NOMO-1 treated with DMSO at 0.1 percent for 48 hours (cell line): ENCODE results near the gene FNDC11.

ENCODE experiments used
- DNase-seq: peaks from one replicate; lab custom pipeline; 2025; ENCODE audit not compliant: unreplicated experiment; lab: John Stamatoyannopoulos, UW

FNDC11 gene

DNA sequence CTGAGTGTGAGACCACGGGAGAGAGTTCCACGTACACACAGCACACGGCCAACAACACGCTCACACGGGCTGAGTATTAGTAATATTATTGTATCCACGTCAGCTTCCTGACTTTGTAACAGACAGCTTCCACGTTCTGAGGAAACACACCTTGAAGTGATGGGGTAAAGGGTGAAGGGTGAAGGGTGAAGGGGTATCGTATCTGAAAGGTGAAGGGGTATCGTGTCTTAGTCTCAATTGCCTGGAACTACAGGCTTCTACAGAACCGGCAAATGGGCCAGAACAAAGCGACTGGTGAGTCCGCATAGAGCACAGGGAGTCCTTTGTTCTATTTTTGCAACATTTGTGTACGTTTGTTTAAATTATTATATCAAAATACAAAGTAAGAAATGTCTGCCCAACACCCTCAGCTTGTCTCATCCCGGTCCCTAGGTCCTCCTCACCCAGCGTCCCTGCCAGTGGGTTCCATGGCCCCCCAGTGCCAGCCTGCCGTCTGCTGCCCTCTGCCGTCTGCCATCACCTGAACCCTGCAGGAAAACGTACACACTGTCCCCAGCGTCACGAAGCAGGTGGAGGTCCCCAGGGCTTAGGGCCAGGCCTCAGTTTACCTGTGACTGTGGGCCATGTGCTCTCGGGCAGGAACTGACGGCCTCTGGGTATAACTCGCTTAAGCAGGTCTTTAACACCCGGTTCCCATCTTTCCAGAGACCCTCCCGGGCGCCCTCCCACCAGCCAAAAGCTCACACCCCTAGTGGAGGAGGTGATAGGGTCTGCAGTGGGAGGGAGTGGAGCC, 24.5 kb downstream of the FNDC11 start:
- no peak for DNase-seq

DNA sequence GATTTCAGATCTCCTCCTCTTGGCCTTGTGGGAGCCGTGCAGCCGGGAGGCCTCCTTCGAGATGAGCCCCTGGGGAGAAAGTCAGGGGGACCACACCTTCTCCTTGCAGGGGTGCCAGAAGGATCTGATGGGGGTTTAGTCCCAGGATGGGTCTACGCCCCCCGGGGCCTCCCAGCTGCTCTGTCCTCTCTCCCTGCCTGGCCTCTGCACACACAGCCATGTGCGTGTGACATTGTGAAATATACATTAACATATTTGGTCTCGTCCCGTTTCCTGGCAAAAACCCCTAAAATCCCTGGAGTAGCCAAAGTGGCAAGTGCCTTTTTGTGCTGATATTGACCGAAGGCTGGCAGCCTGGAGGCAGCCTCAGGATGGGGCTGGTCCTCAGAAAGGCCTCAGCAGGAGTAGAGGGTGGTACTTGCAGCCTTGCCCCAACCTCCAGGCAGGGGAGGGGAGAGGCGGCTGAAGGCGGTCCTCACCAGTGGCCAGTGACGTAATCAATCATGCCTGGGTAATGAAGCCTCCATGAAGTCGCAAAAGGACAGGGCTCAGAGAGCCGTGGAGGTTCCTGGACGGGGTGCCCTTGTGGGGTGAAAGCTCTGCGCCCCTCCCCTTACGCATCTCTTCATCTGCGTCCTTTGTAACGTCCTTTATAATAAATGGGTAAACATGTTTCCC, 25.2 kb downstream of the FNDC11 start:
- peak; percentile 30 for DNase-seq

DNA sequence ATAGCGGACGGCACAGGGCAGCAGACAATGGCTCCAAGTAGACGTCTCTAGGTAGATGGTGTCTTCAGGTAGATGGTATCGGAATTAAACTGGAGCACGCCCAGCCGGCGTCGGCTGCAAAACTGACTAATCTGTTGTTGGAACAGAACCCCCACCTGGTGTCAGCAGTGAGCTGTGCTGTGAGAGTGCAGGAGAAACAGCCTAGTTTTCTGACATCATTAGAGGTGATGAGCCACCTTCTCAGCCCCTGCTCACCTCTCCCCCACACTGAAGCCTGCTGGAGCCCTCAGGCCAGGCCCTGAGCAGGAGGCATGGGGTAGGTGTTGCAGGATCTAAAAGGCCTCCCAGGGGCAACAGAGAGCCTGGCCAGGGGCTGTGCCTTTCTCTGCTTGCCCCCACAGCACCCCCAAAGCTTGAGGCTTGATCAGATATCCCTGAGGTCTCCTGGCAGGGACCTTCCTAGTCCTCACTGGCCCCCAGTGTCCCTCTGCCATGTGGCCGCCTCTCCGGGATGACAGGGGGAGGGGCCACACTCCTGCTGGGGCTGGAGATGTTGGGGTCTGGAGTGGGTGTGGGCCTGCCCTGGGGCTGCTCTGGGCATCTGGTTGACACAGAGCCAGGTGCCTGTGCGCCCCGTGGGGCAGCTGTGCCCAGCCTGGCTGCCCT, 27.0 kb downstream of the FNDC11 start:
- DNase-seq, result peak; percentile 46

DNA sequence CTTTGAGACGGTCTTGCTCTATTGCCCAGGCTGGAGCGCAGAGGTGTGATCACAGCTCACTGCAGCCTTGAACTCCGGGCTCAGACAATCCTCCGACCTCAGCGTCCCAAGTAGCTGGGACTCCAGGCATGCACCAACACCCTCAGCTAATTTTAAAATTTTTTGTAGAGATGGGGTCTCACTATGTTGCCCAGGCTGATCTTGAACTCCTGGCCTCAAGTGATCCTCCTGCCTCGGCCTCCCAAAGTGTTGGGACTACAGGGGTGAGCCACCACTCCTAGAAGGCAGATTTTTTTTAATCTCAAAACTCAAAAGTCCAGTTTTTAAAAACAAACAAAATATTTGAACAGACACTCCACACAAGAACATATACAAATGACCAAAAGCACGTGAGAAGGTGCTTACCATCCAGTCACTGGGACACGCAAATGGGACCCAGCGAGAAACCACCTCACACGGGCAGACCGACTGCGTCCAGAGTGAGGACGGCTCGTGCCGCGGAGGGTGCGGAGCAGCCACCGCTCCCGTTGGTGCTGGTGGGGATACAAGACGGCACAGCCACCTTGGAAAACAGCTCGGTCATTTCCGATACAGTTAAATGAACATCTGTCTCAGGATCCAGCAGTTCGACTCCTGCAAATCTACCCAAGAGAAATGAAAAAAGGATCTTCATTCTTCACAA, 28.6 kb downstream of the FNDC11 start:
- DNase-seq, result no peak

DNA sequence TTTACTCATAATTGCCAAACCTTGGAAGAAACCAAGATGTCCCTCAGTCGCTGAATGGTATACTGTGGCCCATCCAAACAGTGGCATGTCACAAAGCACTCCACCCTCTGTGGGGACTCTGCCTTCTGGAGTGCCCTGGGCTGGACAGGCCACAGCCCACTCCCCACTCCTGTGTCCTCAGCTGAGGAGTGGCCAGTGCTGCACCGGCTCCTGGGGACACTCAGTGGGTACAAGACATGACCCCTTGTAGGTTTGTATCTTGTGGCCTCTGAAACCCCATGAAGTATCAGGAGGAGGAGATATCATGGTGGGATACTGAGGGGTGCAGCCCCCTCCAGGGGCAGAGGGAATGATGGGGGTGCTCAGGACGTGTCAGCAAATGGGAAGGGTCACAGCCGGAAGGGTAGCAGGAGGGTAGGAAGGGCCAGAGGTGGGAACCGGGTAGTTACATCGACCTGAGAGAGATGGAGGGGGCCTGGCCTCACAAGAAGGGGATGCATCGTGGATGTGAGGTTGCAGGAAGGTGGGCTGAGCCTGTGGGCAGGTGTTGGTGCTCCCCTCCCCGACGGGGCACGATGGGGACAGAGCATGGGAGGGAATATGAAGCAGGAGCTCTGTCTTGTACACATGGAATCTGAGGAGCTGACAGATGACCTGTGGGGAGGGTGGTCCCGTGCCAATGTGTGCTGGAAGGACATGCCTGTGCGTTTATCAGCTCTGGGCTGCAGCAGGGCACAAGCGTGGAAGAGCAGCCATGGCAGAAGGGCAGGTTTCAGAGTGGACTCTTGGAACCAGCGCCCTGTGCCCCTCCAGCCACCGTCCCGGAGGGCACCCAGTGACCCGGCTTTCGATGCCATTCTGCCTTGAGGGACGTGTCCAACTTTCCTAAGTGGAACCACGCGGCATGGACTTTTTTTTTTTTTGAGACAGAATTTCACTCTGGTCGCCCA, 31.9 kb downstream of the FNDC11 start:
- no peak for DNase-seq

DNA sequence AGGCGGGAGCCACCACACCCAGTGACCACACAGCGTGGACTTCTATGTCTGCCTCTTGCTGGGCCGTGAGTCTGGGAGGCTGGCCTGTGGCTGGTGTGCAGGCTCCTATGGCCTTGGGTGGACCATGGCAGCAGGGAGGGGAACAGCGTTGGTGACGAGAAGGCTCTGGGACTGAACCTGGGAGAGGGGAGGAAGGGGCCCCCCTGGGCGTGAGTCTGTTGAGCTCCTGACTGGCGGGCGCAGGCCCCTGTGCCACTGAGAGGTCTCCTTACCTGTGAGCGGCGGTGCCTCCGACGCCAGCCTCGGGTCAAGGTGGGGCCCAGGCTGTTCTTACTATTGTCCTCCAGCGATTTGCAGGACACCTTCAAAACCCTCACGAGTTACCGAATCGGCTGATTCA, 32.8 kb downstream of the FNDC11 start:
- no peak for DNase-seq

DNA sequence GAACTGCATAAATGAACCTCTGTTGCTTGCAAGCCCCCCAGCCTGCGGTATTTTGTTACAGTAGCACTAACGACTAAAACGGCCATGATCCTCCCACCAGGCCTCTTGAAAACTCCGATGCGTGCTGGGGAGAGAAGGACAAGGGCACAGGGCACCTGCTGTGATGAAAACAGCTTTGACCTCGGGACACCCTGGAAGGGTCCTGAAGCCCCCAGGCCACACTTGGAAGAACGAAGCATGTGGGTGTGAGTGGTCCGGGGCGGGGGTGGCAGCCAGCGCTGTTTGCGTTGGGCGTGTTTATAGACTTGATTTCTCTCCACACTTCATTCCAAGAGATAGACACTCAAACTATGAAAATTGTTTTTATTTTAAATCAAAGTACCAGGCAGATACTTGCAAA, 33.3 kb downstream of the FNDC11 start:
- DNase-seq, result no peak

DNA sequence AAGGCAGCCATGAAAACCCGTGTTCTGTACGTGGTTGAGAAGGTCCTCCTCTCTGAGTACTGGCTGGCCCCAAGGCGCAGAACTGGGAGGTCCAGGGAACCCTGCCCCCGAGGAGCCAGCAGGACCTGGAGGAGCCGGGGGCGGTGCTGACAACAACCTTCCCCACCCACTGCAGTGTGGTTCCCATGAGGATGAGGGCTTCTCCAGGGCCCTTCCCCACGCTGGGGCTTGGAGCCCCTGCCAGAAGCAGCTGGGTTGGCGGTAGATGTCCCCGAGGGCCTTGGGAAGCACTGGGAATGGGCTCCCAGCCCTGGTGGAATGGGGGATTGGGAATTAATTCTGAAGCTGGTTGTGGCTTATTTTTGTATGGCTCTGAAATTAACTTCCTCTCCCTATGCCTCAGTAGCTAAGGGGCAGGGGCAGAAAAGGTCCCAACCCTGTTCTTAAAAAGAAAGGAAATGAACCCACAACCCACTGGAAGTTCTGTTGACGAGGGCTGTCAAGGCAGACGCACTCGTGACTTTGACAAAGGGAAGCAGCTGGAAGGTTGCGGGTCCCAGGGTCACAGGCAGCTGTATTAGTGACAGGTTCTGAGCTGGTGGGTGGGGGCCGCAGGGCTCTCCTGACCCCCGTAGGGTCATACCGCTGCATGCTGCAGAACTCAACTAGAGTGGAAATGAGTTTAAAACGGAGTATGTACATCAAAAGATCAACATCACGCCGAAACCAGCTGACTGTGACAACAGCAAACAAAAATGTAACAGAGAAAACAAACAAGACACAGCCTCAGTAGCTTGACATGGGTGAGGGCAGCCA, 34.0 kb downstream of the FNDC11 start:
- no peak for DNase-seq

DNA sequence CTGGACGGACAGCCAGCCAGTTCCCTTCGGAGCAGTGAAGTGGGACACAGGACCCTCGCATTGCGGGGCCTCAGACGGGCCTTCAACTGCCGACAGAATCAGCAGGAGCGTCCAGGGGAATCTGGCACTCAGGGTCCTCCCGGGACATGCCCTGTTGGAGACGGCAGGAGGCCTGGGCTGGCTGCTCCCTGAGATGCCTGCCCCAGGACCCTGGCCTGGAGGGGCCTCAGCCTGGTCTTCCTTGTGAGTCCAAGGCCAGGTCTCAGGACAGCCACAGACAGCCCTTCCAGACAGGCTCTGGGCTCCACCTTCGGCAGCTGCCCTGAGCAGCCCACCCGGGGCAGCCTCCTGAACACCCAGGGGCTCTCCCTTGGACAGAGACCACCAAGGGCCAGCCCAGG, 34.7 kb downstream of the FNDC11 start:
- DNase-seq, result no peak

DNA sequence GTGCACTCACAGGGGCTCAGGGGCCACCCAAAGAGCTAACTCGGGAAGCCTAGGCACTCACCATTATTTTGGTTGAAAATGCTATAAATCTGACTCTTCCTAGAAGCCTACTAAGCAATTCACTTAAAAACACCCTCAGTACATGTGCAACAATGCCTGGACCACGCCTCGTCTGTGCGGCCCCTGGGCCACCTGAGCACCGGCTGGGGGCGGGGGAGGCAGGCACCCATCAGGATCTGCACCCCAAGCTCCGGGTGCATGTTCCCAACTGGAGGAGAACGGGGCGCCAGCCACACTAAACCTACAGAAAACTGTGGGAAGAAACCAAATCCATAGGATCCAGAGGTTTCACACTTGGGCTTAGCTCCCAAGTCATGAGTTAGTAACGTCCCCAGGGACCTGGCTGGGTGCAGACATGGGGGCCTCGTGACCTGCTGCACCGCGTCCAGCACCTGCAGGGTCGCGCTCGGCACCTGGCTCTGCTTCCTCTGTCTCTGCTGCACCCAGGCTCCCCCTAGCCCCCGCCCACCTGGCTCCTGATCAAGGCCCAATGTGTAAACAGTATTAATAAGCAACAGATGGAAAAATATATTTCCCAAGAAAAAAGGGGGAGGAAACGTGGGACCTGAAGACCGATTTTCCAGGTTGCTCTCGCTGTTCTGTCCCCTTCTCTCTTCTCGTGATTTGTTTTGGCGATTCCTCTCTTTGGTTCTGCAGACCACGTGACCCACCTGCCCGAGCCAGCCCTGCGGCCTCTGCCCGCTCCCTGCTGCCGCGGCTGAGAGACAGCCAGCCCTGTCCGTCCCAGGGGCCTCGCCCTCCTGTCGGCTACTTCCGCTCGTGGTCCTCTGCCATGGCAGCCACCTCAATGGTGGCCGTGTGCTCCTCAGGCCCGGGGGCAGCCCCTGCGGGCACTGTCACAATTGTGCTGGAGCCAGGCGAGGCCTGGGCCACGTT, 35.6 kb downstream of the FNDC11 start:
- DNase-seq, result no peak

DNA sequence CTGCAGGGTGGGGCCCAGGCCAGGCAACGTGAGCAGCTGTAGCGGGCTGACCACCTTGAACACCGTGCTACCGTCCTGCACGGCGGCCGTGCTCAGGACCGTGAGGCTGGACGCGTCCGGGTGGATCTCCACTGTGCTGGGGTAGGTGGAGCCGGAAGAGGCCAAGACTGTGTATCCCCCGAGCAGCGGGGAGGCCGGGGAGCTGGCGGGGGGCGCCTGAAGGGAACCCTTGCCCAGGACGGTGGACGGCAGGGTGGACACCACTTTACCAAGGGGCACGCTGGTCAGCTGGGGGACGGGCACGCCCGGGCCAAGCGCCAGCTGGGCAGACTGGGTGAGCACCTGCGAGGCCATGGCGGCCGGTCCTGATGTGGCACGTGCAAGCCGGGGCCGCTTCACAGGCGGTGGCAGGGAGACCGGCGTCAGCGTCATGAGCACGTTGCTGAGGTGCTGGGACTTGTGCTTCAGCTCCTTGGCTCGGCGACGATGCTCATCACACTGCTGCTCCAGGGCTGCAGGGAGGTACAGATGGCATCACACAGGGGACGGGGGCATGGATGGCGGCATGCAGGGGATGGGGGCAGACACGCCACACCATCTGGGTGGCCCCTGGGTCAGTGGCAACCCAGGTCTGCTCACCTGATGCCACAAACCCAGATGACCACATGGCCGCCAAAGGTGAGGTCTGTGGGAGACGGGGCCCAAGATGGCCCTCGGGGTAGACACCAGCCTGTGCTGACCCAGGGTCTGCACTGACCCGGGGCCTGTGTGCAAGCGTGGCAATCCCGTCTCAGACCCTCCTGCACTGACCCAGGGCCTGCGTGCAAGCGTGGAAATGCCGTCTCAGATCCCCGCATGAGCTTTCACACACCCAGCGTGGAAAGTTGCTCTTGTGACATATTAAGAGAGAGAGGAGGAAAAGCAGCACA, 36.5 kb downstream of the FNDC11 start:
- no peak for DNase-seq

DNA sequence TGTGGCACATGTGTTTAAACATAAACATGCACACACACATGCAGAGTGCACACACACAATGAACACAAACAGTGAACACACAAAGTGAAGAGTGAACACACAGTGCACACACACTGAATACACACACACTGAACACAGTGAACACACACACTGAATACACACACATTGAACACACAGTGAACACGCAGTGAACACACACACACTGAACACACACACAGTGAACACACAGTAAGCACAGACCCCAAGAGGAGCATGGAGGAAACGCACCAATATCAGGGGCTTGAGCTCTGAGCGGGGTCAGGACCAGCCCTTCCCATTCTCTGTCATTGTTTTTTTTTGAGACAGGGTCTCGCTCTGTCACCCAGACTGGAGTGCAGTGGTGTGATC, 37.2 kb downstream of the FNDC11 start:
- no peak for DNase-seq

DNA sequence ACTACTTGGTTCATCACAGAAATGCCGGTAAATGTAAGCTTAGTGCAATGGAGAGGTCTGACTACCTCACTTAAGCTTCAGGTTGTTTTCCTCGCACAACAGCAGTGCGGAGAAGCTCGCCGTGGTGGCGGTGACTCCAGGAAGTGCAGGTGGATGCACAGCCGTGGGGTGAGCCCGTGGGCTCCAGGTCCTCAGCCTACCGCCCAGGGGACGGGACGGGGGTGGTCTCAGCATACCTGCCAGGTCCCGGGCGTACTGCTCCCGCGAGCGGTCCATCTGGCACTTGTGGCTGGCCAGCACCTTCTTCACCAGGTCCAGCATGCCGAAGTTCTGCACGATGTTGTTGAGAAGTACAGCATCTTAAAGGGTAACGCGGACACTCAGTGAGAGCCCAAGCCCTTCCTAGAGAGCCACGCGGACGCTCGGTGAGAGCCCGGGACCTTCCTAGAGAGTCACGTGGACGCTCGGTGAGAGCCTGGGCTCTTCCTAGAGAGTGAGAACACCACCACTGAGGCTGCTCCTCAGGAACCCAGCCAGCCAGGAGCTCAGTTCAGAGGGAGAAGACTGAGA, 37.9 kb downstream of the FNDC11 start:
- DNase-seq, result no peak

DNA sequence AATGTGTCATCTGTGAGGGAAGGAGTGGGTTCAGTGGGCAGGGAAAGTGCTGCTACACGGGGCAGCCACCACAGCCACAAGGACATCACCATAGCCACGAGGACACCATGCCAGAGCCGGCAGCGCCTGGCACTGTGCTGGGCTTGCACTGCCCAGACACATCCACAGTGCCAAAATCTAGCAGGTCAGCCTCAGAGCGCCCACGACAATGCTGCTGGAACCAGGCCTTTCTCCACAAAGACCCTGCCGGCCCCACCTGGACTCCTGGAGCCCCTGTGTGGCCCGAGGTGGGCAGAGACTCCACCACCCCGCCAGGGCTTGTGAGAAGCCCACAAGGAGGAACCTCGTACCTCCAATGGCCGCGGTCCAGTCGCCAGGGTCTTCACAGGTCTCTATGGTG, 38.7 kb downstream of the FNDC11 start:
- DNase-seq, result no peak

DNA sequence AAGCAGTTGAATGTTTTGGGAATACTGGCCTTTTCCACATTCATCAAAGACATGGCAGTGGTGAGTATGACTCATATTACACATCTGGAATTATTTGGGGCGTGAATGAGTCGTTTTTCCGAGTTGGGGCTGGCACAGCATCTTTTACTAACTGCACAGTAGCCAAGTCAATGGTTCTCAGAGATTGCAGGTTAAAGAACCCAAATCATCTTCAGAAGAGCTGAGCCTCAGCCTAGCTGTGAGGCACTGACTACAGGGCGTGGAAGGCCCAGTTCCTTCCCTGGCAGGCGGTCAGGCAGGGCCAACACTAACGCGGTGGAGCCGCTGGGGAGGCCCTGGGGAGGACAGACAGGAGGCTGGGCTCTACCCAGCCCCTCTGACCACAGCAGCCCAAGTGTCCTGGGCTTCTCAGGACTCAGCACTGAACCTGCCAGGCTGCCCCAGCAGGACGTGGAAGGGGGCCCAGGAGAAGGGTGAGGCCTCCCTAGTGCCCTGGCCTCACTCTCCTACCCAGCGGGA, 40.1 kb downstream of the FNDC11 start:
- DNase-seq, result no peak

DNA sequence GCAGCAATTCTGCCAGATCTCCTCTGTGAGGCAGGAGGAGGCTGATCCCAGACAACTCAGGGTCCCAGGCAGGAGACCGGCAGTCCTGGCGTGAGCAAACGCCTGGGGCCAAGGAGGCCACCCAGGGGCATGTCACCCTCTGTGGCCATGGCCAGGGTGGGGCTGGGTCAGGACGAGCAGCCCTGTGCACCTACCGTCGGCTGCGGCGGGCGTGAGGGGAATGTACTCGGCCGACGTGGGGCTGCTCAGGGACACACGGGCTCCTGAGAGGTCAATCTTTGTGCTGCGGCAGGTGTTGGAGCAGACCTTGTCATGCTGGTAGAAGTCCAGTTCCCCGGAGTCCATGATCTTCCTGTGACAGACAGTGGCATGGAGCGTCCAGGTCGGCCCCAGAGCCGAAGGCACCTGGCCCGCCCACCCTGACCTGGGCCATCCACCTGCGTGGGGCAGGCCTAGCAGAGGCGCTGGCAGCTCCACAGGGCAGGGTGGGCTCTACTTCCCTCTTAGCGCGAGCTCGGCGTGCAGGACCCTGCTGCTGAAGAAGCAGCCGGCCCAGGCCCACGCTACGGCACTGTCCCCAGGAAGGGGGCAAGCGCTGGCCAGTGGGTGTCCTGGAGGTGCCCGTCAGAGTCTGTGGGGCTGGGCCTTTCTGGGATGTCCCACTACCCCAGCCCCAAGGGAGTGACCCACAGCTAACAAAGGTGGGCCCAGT, 41.6 kb downstream of the FNDC11 start:
- DNase-seq, result no peak
